ENCODE measurements around the gene UBE2K. TPM values are rescaled to one million over a fixed set of nuclear protein-coding genes. Genes with fewer than 3 reads are reported as not detected.
"Not testable (repeated sequence)": the region's sequence is repeated elsewhere in the genome, so short reads cannot be mapped to it uniquely, and the experiment has no call there.

UBE2K gene
- total RNA-seq, 1 donor from 2014 or later, result 68.7 TPM

DNA sequence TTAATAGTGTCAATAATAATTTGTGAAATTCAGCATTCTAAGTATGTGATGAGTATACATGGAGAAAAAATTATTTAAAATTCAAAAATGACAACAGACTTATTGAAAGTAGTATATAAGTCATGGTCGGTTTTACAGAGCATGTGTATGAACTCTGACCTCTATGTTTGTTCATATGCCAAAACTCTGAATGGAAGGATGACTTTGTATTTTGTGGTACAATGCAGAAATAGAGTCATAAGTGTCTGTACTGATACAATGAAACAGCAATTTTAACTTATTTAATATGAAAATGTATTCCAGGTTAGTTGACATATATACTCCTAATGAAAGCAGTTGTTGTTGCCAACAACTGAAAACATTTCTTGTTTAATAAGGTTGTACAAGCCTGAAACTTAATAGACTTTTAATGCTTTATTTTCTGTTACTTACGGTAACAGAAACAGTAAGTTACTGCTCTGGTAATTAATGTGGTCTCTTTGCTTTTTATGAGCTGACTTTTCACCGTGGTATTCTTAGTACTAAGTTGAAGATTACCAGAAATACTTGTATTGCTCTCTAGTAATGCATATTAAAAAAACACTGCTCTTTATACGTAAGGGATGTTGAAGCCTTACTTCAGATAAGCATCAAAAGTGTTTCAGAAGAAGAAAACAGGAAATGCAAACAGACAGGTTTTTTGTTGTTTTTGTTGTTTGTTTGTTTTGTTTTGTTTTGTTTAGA is 1.9 kb downstream of the UBE2K start:
- H3K9me3 Mint-ChIP-seq, result no peaks in the 10 kb centered on the region
- H3K4me1 Mint-ChIP-seq, result peaks cover 29% of the 10 kb centered on the region
- peak overlapping the region; percentile 99 for H3K27ac Mint-ChIP-seq
- TF ChIP-seq, protein P1, sequence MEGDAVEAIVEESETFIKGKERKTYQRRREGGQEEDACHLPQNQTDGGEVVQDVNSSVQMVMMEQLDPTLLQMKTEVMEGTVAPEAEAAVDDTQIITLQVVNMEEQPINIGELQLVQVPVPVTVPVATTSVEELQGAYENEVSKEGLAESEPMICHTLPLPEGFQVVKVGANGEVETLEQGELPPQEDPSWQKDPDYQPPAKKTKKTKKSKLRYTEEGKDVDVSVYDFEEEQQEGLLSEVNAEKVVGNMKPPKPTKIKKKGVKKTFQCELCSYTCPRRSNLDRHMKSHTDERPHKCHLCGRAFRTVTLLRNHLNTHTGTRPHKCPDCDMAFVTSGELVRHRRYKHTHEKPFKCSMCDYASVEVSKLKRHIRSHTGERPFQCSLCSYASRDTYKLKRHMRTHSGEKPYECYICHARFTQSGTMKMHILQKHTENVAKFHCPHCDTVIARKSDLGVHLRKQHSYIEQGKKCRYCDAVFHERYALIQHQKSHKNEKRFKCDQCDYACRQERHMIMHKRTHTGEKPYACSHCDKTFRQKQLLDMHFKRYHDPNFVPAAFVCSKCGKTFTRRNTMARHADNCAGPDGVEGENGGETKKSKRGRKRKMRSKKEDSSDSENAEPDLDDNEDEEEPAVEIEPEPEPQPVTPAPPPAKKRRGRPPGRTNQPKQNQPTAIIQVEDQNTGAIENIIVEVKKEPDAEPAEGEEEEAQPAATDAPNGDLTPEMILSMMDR (IDR thresholded peaks at IDR 0.05; ENCODE audit: unreplicated experiment), result no peak
- H3K4me3 Mint-ChIP-seq, result peak overlapping the region; percentile 97
- H3K27me3 Mint-ChIP-seq (ENCODE audit: low read depth), result no peaks in the 10 kb centered on the region
- no peak for DNase-seq (ENCODE audit: low spot score in 2 of 2, unreplicated experiment in 2 of 2)
- no peaks in the 10 kb centered on the region for H3K36me3 Mint-ChIP-seq

DNA sequence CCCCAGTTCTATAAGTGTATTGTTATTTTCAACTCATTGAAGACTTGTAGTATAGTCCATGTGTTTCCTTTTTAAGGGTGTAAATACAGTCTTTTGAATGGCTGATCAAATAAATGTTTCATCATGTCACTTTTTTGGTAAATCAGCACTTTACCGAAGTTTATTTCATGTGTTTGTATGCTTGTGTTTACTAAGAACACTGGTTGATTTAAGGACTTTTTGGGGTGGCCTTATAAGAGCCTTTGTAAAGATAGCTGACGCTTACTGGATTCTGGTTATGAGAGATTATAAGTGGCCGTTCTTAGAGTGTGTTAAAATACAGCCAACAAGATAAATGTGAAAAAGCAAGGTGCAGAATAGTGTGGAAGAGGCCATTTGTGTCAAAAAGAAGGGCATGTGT is 2.6 kb downstream of the UBE2K start:
- DNase-seq (ENCODE audit: low spot score in 2 of 2, unreplicated experiment in 2 of 2), result no peak
- H3K27ac Mint-ChIP-seq, result peak overlapping the region; percentile 17
- peaks cover 29% of the 10 kb centered on the region for H3K4me1 Mint-ChIP-seq
- TF ChIP-seq, protein P1 (IDR thresholded peaks at IDR 0.05; ENCODE audit: unreplicated experiment), result no peak
- no peaks in the 10 kb centered on the region for H3K9me3 Mint-ChIP-seq
- peaks cover 3% of the 10 kb centered on the region for H3K36me3 Mint-ChIP-seq
- peak overlapping the region; percentile 97 for H3K4me3 Mint-ChIP-seq
- no peaks in the 10 kb centered on the region for H3K27me3 Mint-ChIP-seq (ENCODE audit: low read depth)

DNA sequence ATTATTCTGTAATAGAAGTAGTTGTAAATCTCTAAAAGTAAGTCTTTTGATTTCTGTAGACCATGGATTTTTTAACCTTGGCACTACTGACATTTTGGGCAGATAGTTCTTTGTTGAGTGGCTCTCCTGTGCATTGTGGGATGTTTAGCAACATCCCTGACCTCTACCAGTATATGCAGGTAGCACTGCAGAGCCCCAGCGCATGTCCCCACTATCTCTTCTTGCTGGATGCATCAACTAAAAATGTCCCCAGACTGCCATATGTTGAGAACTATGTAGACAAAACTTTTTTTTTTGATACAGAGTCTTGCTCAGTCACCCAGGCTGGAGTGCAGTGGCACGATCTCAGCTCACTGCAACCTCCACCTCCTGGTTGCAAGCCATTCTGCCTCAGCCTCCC is 4.8 kb downstream of the UBE2K start:
- Mint-ChIP-seq H3K27ac (peak overlapping the region; percentile 30), H3K4me1 (peaks cover 20% of the 10 kb centered on the region), H3K4me3 (no peak overlapping the region), H3K36me3 (peaks cover 10% of the 10 kb centered on the region), H3K27me3 (ENCODE audit: low read depth) (no peaks in the 10 kb centered on the region), H3K9me3 (peaks cover 3% of the 10 kb centered on the region)
- no peak for DNase-seq (ENCODE audit: low spot score in 2 of 2, unreplicated experiment in 2 of 2)
- TF ChIP-seq, protein P1 (IDR thresholded peaks at IDR 0.05; ENCODE audit: unreplicated experiment), result no peak

DNA sequence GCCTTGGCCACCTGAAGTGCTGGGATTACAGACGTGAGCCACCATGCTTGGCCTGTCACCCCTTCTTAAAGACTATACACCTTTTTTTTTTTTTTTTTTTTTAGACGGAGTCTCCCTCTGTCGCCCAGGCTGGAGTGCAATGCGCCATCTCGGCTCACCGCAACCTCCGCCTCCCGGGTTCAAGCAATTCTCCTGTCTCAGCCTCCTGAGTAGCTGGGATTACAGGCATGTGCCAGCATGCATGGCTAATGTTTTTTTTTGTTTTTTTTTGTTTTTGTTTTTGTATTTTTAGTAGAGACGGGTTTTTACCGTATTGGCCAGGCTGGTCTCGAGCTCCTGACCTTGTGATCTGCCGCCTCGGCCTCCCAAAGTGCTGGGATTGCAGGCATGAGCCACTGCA is 6.9 kb downstream of the UBE2K start:
- H3K4me3 Mint-ChIP-seq; H3K27me3 Mint-ChIP-seq (ENCODE audit: low read depth); H3K27ac Mint-ChIP-seq; H3K9me3 Mint-ChIP-seq; DNase-seq (ENCODE audit: low spot score in 2 of 2, unreplicated experiment in 2 of 2): not testable (repeated sequence)
- Mint-ChIP-seq H3K36me3 (peaks cover 10% of the 10 kb centered on the region), H3K4me1 (peaks cover 23% of the 10 kb centered on the region)

DNA sequence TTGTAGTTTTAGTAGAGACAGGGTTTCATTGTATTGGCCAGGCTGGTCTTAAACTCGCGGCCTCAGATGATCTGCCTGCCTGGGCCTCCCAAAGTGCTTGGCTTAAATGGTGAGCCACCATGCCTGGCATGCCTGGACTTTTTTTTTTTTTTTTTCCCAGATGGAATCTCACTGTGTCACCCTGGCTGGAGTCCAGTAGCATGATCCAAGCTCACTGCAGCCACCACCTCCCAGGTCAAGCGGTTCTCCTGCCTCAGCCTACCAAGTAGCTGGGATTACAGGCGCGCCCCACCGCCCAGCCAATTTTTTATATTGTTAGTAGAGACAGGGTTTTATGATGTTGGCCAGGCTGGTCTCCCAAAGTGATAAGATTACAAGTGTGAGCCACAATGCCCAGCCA is 8.4 kb downstream of the UBE2K start:
- peaks cover 10% of the 10 kb centered on the region for H3K36me3 Mint-ChIP-seq
- TF ChIP-seq, protein P1 (IDR thresholded peaks at IDR 0.05; ENCODE audit: unreplicated experiment), result no peak
- H3K9me3 Mint-ChIP-seq, result peaks cover 3% of the 10 kb centered on the region
- no peak overlapping the region for H3K27ac Mint-ChIP-seq
- peaks cover 12% of the 10 kb centered on the region for H3K4me1 Mint-ChIP-seq
- no peaks in the 10 kb centered on the region for H3K27me3 Mint-ChIP-seq (ENCODE audit: low read depth)
- no peak for DNase-seq (ENCODE audit: low spot score in 2 of 2, unreplicated experiment in 2 of 2)
- H3K4me3 Mint-ChIP-seq, result no peak overlapping the region

DNA sequence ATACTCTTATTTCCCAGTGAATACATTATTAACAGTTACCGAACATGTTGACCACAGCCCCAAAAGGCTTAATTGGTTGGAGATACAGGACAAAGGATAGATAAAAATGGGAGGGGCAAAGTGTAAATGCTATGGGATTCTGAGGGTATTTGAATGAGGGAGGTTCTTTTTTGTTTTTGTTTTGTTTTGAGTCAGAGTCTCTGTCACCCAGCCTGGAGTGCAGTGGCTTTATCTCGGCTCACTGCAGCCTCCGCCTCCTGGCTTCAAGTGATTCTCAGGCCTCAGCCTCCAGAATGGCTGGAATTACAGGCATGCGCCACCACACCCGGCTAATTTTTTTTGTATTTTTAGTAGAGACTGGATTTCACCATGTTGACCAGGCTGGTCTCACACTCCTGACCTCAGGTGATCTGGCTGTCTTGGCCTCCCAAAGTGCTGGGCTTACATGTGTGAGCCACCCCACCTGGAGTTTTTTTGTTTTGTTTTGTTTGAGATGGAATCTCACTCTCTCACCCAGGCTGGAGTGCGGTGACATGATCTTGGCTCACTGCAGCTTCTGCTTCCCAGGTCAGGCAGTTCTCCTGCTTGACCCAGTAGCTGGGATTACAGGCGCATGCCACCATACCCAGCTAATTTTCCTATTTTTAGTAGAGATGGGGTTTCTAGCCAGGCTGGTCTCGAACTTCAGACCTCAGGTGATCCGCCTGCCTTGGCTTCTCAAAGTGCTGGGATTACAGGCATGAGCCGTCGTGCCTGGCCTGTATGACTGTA is 9.0 kb downstream of the UBE2K start:
- no peak for DNase-seq (ENCODE audit: low spot score in 2 of 2, unreplicated experiment in 2 of 2)
- no peaks in the 10 kb centered on the region for H3K27me3 Mint-ChIP-seq (ENCODE audit: low read depth)
- TF ChIP-seq, protein P1 (IDR thresholded peaks at IDR 0.05; ENCODE audit: unreplicated experiment), result no peak
- H3K4me1 Mint-ChIP-seq, result peaks cover 12% of the 10 kb centered on the region
- peaks cover 10% of the 10 kb centered on the region for H3K36me3 Mint-ChIP-seq
- peak overlapping the region; percentile 11 for H3K27ac Mint-ChIP-seq
- no peak overlapping the region for H3K4me3 Mint-ChIP-seq
- H3K9me3 Mint-ChIP-seq, result peaks cover 3% of the 10 kb centered on the region
